ENCODE measurements around the gene ISOC2.

DNA sequence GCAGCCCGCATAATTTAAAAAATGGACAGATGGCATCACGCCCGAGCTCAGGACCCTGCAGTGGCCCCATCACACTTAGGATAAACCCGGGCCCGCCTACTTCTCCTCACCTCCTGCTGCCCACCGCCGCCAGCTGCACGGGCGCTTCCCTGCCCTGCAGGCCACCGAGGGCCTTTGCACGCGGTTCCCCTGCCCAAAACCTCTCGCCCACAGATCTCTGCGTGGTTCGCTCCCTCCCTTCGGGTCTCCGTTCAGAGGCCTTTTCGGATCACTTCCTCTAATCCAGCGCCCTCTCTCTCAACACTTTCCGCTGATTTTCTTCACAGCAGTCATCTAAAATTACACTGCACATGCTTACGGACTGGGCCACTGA is 20.1 kb downstream of the ISOC2 start:
- TF ChIP-seq, protein P1, sequence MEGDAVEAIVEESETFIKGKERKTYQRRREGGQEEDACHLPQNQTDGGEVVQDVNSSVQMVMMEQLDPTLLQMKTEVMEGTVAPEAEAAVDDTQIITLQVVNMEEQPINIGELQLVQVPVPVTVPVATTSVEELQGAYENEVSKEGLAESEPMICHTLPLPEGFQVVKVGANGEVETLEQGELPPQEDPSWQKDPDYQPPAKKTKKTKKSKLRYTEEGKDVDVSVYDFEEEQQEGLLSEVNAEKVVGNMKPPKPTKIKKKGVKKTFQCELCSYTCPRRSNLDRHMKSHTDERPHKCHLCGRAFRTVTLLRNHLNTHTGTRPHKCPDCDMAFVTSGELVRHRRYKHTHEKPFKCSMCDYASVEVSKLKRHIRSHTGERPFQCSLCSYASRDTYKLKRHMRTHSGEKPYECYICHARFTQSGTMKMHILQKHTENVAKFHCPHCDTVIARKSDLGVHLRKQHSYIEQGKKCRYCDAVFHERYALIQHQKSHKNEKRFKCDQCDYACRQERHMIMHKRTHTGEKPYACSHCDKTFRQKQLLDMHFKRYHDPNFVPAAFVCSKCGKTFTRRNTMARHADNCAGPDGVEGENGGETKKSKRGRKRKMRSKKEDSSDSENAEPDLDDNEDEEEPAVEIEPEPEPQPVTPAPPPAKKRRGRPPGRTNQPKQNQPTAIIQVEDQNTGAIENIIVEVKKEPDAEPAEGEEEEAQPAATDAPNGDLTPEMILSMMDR (IDR thresholded peaks at IDR 0.05) = no peak
- TF ChIP-seq POLR2A (IDR thresholded peaks at IDR 0.05) (no peak), EP300 (IDR thresholded peaks at IDR 0.05) (no peak)
